Activated CD4-positive, alpha-beta T cell treated with anti-CD3 and anti-CD28 coated beads, Interleukin-2, amount 10 ng/mL, durations not matched to agents 7 days and 5 days (primary cell): Measurements from ENCODE around the gene ASAH2B. TPM values are rescaled to one million over a fixed set of nuclear protein-coding genes. Genes with fewer than 3 reads are reported as not detected.
"Not testable (repeated sequence)": the region's sequence is repeated elsewhere in the genome, so short reads cannot be mapped to it uniquely, and the experiment has no call there.

Experiments used
- CTCF ChIA-PET: fragments of 350-600 bp; sonication (Branson Sonifier 250); formaldehyde crosslinking; loops from one replicate; lab custom pipeline; 2021; ENCODE audit warnings: antibody characterized with exemption; lab: Charles Lee
- POLR2A ChIA-PET: fragments of 350-600 bp; sonication (Branson Sonifier 250); formaldehyde crosslinking; loops from one replicate; lab custom pipeline; 2021; ENCODE audit warnings: antibody characterized with exemption; lab: Charles Lee
- DNase-seq: peaks from one replicate; pipeline ENCODE4 v3.0.0-alpha.2; 2020
- H3K27ac Mint-ChIP-seq: one replicate; pipeline ENCODE4 v1.8.0; 2021; ENCODE audit warnings: mild to moderate bottlenecking, moderate library complexity, mixed read lengths
- H3K27me3 Mint-ChIP-seq: one replicate; pipeline ENCODE4 v1.8.0; 2021; ENCODE audit warnings: mixed read lengths
- H3K36me3 Mint-ChIP-seq: one replicate; pipeline ENCODE4 v1.8.0; 2021; ENCODE audit warnings: low read depth, mixed read lengths
- H3K4me1 Mint-ChIP-seq: one replicate; pipeline ENCODE4 v1.8.0; 2021; ENCODE audit warnings: mixed read lengths
- H3K4me3 Mint-ChIP-seq: one replicate; pipeline ENCODE4 v1.8.0; 2021; ENCODE audit warnings: mild to moderate bottlenecking, moderate library complexity, mixed read lengths
- H3K9me3 Mint-ChIP-seq: one replicate; pipeline ENCODE4 v1.8.0; 2021; ENCODE audit warnings: mixed read lengths
- total RNA-seq, 2 experiments: library from RNA; stranded (reverse); gene quantifications; one replicate each; pipeline ENCODE4 v1.2.3, GENCODE V29; 2021

The ASAH2B gene
- total RNA-seq, 2 experiments from 2014 or later: 2.3 to 3.3 TPM

DNA sequence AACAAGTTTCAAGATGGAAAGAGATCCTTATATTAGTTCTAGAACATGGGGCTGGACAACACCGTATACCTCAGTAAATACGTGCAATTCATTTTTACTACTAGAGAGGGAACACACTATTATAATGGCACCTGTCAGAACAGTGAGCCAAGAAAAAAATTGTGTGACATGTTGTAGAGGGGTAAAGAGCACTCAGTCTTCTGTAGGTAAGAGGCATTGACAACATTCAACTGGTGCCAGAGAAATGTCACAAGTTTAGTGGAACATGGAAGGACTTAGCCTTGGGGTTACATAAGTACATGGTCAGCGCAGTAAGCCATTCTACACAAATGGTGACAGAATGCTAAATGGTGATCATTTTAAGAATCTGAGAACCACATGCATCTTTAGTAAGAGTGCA, 32.3 kb downstream of the ASAH2B start:
- H3K9me3 Mint-ChIP-seq, H3K4me1 Mint-ChIP-seq, H3K36me3 Mint-ChIP-seq, POLR2A ChIA-PET, CTCF ChIA-PET, DNase-seq, H3K4me3 Mint-ChIP-seq, H3K27ac Mint-ChIP-seq, H3K27me3 Mint-ChIP-seq: not testable (repeated sequence)

DNA sequence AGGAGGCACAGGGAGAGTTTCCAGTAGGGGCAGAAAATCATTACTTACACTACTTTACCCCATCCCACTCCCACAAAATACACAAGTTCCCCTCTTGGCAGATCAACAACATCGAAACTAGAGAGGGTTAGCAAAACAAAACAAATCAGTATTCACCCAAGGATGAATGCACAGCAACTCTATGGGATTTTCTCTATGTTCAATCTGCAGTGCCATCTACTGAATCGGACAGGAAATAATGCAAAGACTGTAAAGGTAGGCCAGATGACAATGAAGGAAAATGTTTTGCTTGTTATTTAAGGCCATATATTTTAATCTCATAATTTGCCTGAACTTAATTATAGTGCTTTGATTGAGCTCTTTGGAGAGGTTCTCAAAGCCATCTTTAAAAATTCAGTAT, 35.1 kb downstream of the ASAH2B start:
- H3K4me1 Mint-ChIP-seq, H3K4me3 Mint-ChIP-seq, H3K27me3 Mint-ChIP-seq, H3K27ac Mint-ChIP-seq, DNase-seq, POLR2A ChIA-PET, H3K36me3 Mint-ChIP-seq, CTCF ChIA-PET, H3K9me3 Mint-ChIP-seq: not testable (repeated sequence)

DNA sequence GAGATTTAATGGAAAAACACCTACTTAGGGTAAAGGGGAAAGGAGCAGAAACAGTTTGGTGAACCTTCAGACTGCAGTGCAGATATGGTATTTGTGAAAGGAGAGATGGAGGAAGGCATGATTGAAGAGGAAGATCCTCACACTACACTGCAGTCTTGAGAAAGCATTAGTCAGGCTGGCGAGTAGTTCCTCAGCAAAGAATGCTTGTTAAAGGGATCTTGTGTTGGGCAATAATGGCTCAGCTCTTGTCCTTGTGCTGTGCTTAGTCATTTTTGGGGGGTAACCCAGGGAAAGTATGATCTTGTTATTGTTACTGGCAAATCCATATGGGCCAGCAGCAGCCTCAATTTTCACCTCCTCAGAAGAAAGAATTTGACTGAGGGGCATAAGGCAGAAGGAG, 40.3 kb downstream of the ASAH2B start:
- POLR2A ChIA-PET, H3K36me3 Mint-ChIP-seq, H3K9me3 Mint-ChIP-seq, H3K4me1 Mint-ChIP-seq, H3K27me3 Mint-ChIP-seq, H3K27ac Mint-ChIP-seq, CTCF ChIA-PET, DNase-seq, H3K4me3 Mint-ChIP-seq: not testable (repeated sequence)

DNA sequence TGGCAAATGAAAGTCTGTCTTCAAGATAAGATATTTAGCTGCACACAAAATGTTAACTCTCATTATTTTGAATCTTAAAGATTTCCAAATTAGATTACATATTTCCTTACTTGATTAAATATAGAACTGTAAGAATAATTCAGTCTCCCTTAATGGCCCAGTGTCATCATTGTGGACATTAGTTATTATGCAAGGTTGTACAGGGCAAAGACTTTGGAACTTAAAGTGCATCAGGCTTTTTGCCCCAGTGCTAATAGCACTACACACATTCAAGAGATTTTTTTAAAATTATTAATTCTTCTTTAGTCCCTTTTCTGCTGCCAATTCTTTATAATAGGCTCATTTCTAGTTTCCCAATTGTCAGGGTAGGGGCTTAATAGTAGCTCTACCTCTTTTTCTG, 42.3 kb downstream of the ASAH2B start:
- H3K4me3 Mint-ChIP-seq, H3K27me3 Mint-ChIP-seq, H3K9me3 Mint-ChIP-seq, CTCF ChIA-PET, H3K4me1 Mint-ChIP-seq, H3K36me3 Mint-ChIP-seq, H3K27ac Mint-ChIP-seq, POLR2A ChIA-PET, DNase-seq: not testable (repeated sequence)

DNA sequence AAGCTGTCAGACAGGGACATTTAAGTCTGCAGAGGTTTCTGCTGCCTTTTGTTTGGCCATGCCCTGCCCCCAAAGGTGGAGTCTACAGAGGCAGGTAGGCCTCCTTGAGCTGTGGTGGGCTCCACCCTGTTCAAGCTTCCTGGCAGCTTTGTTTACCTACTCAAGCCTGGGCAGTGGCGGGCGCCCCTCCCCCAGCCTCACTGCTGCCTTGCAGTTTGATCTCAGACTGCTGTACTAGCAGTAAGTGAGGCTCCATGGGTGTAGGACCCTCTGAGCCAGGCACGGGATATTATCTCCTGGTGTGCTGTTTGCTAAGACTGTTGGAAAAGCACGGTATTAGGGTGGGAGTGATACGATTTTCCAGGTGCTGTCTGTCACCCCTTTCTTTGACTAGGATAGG, 48.2 kb downstream of the ASAH2B start:
- POLR2A ChIA-PET, CTCF ChIA-PET, H3K27ac Mint-ChIP-seq, H3K27me3 Mint-ChIP-seq, H3K4me3 Mint-ChIP-seq, H3K36me3 Mint-ChIP-seq, H3K9me3 Mint-ChIP-seq: not testable (repeated sequence)
- H3K4me1 Mint-ChIP-seq: peaks cover 11% of the 10 kb centered on the region
- DNase-seq: peak; percentile 13

DNA sequence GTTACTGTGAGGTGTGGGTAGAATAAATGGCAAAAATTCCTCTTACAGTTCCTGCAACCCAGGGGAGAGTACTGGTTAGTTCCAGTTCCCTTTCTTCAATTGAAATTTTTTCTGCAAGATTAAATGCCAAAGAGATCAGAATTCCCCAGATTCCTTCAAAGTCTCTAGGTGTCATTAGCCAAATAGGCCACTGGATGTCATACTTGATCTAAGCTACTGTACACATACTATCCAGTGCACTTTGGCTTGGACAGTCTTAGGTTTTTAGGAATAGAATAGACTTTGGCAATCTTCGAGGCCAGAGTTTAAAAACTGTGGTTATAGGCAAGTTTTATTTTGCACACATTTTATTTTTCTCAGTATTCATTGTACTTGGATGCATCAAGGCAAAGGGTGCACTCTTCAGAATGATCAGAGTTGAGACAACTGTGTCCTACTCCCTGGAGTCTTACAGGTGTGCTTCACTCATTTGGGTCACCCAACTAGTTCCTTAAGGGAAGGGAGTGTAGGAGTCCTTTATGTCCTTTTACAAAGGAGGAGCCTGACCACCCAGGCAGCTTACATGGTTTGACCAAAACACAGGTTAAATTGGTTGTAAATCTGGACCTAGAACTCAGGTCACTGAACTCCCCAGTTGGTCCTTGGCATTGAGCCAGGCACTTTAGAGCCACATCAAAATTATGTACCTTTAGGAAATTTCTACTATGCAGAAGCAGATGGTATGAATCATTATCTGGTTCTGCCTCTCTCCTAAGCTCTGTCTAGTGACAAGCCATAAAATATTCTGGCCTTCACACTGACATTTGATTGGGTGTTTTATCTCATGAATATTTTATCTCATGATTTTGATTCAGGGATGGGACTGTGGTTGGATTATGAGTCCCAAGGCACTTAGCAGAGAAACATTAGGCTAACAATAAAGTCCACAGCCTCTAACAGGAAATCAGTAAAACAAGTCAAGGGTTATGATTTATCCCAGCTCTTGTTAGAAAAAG, 49.5 kb downstream of the ASAH2B start:
- Mint-ChIP-seq H3K9me3 (no peaks in the 10 kb centered on the region), H3K4me3 (no peak overlapping the region), H3K27me3 (peaks cover 6% of the 10 kb centered on the region), H3K36me3 (no peaks in the 10 kb centered on the region), H3K27ac (no peak overlapping the region), H3K4me1 (peaks cover 11% of the 10 kb centered on the region)
- CTCF ChIA-PET: interaction anchor here (0.8 kb wide), 1 partner anchor 129 kb away, joined by 3 read pairs; no protein-coding TSS in a partner anchor
- POLR2A ChIA-PET: no interaction called here
- DNase-seq: no peak

DNA sequence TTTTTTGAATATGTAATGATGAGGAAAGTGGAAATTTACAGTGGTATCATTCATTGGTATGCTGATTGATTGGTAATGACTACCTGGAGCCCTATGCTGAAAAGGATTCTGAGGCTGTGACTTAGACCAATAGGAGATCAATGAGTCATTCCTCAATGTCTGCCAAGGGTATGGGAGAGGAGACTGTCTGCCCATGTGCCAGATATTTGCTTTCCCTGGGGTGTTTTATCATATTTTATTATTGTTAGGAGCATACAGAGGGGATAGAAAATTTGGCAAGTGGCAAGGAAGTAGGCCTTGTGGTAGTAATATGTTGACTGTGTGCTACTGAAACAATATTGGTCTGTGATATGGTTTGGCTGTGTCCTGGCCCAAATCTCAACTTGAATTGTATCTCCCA, 54.8 kb downstream of the ASAH2B start:
- Mint-ChIP-seq H3K4me1 (no peaks in the 10 kb centered on the region), H3K27ac (no peak overlapping the region), H3K27me3 (peaks cover 14% of the 10 kb centered on the region), H3K9me3 (no peaks in the 10 kb centered on the region), H3K36me3 (no peaks in the 10 kb centered on the region), H3K4me3 (no peak overlapping the region)
- POLR2A ChIA-PET: no interaction called here
- no peak for DNase-seq
- CTCF ChIA-PET: no interaction called here

DNA sequence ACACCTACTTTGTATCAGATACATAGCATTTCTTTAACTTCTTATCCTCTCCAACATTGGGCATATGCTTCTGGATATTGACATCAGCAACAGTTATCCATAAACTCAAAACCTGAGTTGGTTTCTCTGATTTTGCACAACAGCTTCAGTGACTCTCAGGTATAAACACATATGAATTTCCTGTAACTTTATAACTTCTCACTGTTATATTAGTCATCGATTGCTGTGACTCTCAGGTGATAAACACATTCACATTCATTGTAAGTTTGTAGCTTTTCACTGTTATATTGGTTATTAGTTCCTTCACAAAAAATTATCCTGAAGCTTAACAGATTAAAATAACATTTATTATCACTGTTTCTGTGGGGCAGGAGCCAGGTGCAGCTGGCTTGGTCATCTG, 57.0 kb downstream of the ASAH2B start:
- ChIA-PET CTCF (no interaction called here), POLR2A (no interaction called here)
- H3K4me3 Mint-ChIP-seq: no peak overlapping the region
- peaks cover 20% of the 10 kb centered on the region for H3K27me3 Mint-ChIP-seq
- DNase-seq: no peak
- no peak overlapping the region for H3K27ac Mint-ChIP-seq
- H3K4me1 Mint-ChIP-seq: no peaks in the 10 kb centered on the region
- H3K9me3 Mint-ChIP-seq: no peaks in the 10 kb centered on the region
- H3K36me3 Mint-ChIP-seq: no peaks in the 10 kb centered on the region

DNA sequence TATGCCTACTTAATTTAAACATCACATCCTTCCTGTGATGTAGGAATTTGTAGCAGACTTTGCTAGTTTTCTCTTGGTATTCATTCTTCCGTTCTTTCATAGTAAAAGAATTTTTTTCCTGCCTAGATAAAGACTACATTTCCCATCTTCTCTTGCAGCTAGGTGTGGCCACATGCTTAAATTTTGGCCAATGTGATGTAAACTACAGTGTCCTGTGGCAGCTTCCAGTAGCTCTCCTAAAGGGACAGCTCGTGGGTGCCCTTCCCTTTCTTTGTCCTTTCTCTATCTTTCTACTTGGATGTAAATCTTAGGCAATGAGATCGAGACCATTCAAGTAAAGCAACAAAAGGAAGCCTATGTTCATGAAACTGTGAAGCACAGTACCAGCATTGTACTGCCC, 58.6 kb downstream of the ASAH2B start:
- POLR2A ChIA-PET: no interaction called here

DNA sequence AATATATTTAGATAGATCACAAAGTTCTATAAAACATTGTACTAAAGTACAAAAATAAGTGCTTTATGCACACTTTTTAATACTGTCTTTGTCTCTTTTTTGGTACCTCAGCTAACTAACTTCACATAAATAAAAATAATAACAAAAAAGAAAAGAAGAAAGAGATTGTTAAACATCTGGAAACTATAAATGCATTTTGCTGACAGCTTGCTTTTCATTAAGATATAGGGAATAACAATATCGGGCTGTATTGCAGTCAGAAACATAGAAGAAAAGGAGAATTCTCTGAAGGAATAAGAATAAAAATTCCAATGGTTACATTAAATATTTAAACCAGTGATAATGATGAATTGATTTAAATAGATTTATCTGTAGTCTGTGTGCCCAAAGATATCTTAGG, 59.9 kb downstream of the ASAH2B start:
- ChIA-PET CTCF (no interaction called here), POLR2A (no interaction called here)
- Mint-ChIP-seq H3K4me1 (no peaks in the 10 kb centered on the region), H3K36me3 (no peaks in the 10 kb centered on the region), H3K27ac (no peak overlapping the region), H3K9me3 (no peaks in the 10 kb centered on the region), H3K27me3 (peaks cover 22% of the 10 kb centered on the region), H3K4me3 (no peak overlapping the region)
- no peak for DNase-seq

More for the DNA sequence above, 58.6 kb downstream of the ASAH2B start:
- DNase-seq: no peak
- Mint-ChIP-seq H3K4me3 (no peak overlapping the region), H3K27me3 (peaks cover 21% of the 10 kb centered on the region), H3K36me3 (no peaks in the 10 kb centered on the region), H3K27ac (no peak overlapping the region), H3K4me1 (no peaks in the 10 kb centered on the region), H3K9me3 (no peaks in the 10 kb centered on the region)
- CTCF ChIA-PET: no interaction called here

DNA sequence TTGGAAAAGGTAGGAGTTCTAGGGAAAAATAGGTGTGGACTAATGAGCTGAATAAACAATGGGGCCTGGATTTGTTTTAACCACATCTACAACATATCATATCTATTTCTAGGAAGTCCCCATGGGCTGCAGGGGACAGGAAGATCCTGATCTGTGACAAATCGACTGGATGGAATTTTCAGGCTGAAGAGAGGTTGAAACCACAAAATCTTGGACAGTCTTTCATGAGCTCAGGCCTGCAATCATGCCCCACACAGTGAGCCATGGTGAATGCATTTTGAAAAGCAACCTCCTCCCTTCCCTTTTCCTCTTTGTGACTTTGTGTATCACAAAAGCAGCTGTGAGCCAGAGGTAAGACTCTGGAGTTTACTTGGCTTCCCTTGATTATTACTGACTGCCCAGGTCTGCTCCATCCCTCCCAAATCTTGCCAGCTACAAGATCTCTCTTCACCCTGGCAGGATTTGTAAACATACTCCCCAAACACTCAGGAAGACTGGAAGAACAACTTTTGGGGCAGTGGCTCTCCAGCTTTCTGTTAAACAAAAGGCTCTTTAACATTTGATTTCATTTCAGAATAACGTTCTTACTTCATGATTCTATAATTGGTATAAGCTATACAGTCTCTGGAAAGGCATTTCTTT, 66.4 kb downstream of the ASAH2B start:
- no peaks in the 10 kb centered on the region for H3K9me3 Mint-ChIP-seq
- H3K4me1 Mint-ChIP-seq: no peaks in the 10 kb centered on the region
- H3K4me3 Mint-ChIP-seq: no peak overlapping the region
- POLR2A ChIA-PET: no interaction called here
- no peaks in the 10 kb centered on the region for H3K36me3 Mint-ChIP-seq
- CTCF ChIA-PET: no interaction called here
- no peak overlapping the region for H3K27ac Mint-ChIP-seq
- DNase-seq: no peak
- peaks cover 7% of the 10 kb centered on the region for H3K27me3 Mint-ChIP-seq

DNA sequence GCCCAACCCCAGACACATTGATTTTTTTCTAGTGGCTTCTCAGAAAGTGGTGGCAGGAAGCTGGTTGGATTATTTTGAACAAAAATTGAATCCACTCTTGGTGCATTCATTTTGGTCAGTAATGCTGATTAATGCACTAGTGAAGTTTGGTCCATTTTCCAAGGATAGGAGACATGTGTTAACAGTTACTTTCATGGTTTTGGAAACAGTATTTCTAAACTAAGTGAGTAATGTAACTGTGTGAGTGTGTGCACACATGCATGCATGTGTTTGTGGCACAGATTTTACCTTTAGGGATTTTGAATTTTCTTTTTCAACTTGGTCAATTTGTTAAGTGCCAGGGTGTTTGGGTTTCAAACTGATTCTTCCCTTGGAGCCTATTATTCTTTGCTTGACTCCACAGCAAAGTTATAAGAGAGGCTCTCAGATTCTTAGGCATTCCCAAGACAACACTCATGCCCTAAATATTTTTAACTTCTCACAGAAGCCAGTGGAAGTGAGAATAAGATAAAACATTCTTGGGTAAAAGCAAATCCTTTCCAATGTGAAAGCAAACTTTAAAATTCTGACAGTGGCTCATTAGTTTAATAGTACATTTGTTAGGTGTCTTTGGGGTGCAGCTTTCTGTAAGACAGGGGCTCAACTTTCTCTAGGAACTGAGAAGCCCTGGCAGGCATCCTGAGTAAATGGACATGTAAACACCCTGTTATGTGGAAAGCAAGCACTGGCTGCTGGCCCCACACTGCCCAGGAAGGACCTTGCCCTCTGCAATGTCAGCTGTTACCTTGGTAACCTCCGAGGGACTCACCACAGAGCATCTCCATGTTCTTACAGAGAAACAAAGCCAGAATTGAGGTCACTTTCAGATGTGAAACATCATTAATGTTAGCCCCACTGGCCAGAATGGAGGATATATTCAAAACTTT, 68.4 kb downstream of the ASAH2B start:
- no peak for DNase-seq
- Mint-ChIP-seq H3K4me1 (no peaks in the 10 kb centered on the region), H3K27me3 (peaks cover 4% of the 10 kb centered on the region), H3K9me3 (no peaks in the 10 kb centered on the region), H3K4me3 (no peak overlapping the region), H3K27ac (no peak overlapping the region), H3K36me3 (no peaks in the 10 kb centered on the region)
- ChIA-PET CTCF (no interaction called here), POLR2A (no interaction called here)
